ENCODE results near the gene BPIFB2.

The BPIFB2 gene

DNA sequence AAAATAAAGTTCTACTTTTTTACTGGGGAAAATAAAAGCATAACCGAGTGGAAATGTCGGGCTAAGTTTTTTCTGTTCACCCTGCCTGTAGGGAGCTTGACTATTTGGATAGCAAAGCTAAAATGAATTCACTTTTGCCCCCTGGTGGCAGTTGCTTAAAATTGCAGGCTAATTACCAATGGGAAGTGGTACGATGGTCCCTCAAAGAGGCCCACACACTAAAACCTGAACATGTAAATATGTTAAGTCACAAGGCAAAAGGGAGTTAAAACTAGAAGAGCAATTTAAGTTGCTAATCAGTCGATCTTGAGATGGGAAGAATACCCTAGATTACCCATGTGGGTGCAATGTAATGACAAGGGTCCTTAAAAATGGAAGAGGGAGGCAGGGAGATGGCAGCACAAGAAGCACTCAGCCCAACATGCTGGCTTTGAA, 2.4 kb upstream of the BPIFB2 start:
- TF ChIP-seq CREB1 (IDR thresholded peaks at IDR 0.05; ENCODE audit: low read depth) = no peak
- peak; percentile 54 for TF ChIP-seq RAD21 (IDR thresholded peaks at IDR 0.05; ENCODE audit: low read depth)
- TF ChIP-seq, protein P1, sequence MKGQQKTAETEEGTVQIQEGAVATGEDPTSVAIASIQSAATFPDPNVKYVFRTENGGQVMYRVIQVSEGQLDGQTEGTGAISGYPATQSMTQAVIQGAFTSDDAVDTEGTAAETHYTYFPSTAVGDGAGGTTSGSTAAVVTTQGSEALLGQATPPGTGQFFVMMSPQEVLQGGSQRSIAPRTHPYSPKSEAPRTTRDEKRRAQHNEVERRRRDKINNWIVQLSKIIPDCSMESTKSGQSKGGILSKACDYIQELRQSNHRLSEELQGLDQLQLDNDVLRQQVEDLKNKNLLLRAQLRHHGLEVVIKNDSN (IDR thresholded peaks at IDR 0.05) = no peak
- TF ChIP-seq, protein P2, sequence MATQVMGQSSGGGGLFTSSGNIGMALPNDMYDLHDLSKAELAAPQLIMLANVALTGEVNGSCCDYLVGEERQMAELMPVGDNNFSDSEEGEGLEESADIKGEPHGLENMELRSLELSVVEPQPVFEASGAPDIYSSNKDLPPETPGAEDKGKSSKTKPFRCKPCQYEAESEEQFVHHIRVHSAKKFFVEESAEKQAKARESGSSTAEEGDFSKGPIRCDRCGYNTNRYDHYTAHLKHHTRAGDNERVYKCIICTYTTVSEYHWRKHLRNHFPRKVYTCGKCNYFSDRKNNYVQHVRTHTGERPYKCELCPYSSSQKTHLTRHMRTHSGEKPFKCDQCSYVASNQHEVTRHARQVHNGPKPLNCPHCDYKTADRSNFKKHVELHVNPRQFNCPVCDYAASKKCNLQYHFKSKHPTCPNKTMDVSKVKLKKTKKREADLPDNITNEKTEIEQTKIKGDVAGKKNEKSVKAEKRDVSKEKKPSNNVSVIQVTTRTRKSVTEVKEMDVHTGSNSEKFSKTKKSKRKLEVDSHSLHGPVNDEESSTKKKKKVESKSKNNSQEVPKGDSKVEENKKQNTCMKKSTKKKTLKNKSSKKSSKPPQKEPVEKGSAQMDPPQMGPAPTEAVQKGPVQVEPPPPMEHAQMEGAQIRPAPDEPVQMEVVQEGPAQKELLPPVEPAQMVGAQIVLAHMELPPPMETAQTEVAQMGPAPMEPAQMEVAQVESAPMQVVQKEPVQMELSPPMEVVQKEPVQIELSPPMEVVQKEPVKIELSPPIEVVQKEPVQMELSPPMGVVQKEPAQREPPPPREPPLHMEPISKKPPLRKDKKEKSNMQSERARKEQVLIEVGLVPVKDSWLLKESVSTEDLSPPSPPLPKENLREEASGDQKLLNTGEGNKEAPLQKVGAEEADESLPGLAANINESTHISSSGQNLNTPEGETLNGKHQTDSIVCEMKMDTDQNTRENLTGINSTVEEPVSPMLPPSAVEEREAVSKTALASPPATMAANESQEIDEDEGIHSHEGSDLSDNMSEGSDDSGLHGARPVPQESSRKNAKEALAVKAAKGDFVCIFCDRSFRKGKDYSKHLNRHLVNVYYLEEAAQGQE (IDR thresholded peaks at IDR 0.05; ENCODE audit: low read depth) = no peak

DNA sequence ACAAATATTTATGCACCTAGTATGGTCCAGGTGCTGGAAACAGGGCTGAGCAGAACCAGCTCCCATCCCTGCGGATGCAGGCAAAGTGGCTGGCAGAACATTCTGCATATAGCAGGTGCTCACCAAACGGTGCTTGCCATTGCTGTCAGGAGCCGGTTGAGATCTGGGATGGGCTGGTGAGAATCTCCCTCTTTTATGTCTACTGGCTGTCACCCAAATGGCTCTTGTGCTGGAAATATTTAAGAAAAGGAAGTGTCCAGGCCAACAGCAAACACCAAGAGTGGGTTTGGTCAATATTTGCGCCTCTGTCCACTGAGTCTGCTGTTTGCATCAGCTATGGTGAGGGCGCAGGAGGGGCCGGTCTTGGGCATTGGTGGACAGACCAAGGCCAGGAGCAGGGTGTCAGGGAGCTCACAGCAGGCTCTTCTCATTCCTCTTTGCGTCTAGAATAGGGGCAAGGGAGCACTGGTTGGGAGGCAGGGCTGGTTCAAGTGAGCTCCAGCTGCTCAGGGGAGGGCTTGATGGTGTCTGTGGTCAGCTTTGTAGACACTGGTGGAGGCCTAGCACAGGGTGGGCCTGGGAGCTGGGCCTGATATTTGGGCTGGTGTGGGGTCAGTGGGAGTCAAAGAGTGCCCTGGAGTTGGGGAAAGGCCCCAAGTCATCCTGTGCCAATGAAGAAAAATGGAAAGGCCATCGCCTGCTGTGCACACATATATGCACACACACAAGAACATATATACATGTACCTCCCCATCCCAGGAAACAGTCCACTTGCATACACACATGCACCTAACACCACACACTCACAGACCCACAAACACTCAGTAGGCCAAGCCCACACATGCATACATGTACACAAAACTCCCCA, 1.4 kb upstream of the BPIFB2 start:
- TF ChIP-seq TAF1 (IDR thresholded peaks at IDR 0.05; ENCODE audit: low read depth) (no peak), CREB1 (IDR thresholded peaks at IDR 0.05; ENCODE audit: low read depth) (no peak), ZBTB7A (IDR thresholded peaks at IDR 0.05; ENCODE audit: low read depth) (no peak), NFIC (IDR thresholded peaks at IDR 0.05) (no peak), YY1 (IDR thresholded peaks at IDR 0.05; ENCODE audit: low read depth) (no peak), EP300 (IDR thresholded peaks at IDR 0.05; ENCODE audit: borderline replicate concordance) (no peak), RAD21 (IDR thresholded peaks at IDR 0.05; ENCODE audit: low read depth) (no peak)
- TF ChIP-seq, protein P1 (IDR thresholded peaks at IDR 0.05) = no peak
- TF ChIP-seq, protein P3, sequence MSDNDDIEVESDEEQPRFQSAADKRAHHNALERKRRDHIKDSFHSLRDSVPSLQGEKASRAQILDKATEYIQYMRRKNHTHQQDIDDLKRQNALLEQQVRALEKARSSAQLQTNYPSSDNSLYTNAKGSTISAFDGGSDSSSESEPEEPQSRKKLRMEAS (IDR thresholded peaks at IDR 0.05) = no peak

DNA sequence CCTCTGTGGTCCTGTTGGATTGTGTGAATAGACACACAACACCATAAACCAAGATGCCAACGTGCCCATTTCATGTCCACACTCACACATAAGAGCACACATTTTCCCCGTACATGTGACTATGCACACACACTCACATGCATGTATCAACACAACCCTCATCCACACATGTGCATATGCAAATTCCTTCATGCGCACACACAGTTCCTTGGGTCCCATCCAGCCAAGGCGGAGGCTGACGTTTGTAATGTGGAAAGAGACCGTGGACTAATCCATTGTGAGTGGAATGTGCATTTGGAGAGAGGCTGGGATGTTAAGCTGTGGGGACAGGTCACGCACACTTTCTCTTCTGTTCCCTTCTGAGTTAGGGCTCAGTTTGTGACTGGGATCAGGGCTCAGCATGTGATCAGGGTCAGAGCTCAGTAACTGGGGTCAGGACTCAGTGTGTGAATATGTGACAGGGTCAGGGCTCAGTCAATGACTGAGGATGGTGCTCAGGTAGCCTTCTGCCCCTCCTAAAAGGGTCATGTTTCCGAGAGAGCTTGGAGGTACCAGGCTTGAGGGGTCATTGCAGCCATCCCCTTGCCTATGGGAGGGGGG, 628 bp upstream of the BPIFB2 start:
- TF ChIP-seq, protein P3 (IDR thresholded peaks at IDR 0.05) = no peak
- no peak for TF ChIP-seq CREB1 (IDR thresholded peaks at IDR 0.05; ENCODE audit: low read depth)
- TF ChIP-seq TAF1 (IDR thresholded peaks at IDR 0.05; ENCODE audit: low read depth) = no peak
- TF ChIP-seq, protein P2 (IDR thresholded peaks at IDR 0.05; ENCODE audit: low read depth) = no peak
- no peak for TF ChIP-seq EP300 (IDR thresholded peaks at IDR 0.05; ENCODE audit: borderline replicate concordance)
- no peak for TF ChIP-seq TCF12 (IDR thresholded peaks at IDR 0.05; ENCODE audit: low read depth)
- no peak for TF ChIP-seq TEAD4 (IDR thresholded peaks at IDR 0.05)
- TF ChIP-seq, protein P1 (IDR thresholded peaks at IDR 0.05) = no peak
- TF ChIP-seq RAD21 (IDR thresholded peaks at IDR 0.05; ENCODE audit: low read depth) = no peak
- no peak for TF ChIP-seq NFIC (IDR thresholded peaks at IDR 0.05)
- TF ChIP-seq CEBPB (IDR thresholded peaks at IDR 0.05) = no peak
- no peak for TF ChIP-seq EGR1 (IDR thresholded peaks at IDR 0.05)
- no peak for TF ChIP-seq YY1 (IDR thresholded peaks at IDR 0.05; ENCODE audit: low read depth)
- no peak for TF ChIP-seq FOXM1 (IDR thresholded peaks at IDR 0.05; ENCODE audit: borderline replicate concordance, low read depth)
- TF ChIP-seq ZBTB7A (IDR thresholded peaks at IDR 0.05; ENCODE audit: low read depth) = no peak

DNA sequence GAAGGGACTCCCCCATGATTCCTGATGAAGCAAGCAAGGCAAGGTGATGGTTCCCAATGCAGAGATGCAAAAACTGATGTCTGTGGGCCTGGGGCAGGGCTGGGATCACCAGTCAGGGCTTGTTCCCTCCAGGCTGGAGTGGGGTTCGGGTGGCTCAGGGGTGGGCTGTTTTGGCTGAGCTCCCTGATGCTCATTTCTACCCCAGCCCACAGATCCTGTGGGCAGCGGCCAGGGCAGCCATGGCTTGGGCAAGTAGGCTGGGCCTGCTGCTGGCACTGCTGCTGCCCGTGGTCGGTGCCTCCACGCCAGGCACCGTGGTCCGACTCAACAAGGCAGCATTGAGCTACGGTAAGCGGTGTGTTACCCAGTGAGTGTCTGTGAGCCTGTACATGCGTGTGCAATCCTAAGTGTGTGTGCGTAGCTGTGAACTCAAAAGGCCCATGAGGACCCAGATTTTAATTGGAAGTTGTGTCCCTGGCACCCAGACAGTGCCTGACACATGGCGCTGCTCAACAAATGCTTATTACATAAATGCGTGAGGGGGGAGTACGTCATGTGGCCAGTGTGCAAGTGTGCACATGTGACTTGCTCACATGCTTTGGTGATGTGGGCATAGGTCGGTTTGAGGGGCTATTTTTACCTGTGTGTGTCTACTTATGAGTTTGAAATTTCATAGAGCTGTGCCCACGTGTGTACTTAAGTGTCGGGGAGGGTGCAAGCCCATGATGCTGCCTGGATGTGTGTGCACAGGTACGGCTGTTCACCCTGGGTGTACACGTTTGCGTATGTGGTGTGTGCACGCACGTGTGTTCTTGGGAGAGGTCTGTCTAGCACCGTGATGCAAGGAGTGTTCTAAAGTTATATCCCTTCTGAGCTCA, 1.1 kb downstream of the BPIFB2 start:
- TF ChIP-seq YY1 (IDR thresholded peaks at IDR 0.05; ENCODE audit: low read depth) (no peak), TEAD4 (IDR thresholded peaks at IDR 0.05) (no peak), TAF1 (IDR thresholded peaks at IDR 0.05; ENCODE audit: low read depth) (no peak), ZBTB7A (IDR thresholded peaks at IDR 0.05; ENCODE audit: low read depth) (no peak), CEBPB (IDR thresholded peaks at IDR 0.05) (no peak), RAD21 (IDR thresholded peaks at IDR 0.05; ENCODE audit: low read depth) (no peak), EGR1 (IDR thresholded peaks at IDR 0.05) (no peak), NFIC (IDR thresholded peaks at IDR 0.05) (no peak), FOXM1 (IDR thresholded peaks at IDR 0.05; ENCODE audit: borderline replicate concordance, low read depth) (no peak), EP300 (IDR thresholded peaks at IDR 0.05; ENCODE audit: borderline replicate concordance) (no peak)
- TF ChIP-seq, protein P1 (IDR thresholded peaks at IDR 0.05) = no peak
- TF ChIP-seq, protein P2 (IDR thresholded peaks at IDR 0.05; ENCODE audit: low read depth) = no peak
- TF ChIP-seq, protein P3 (IDR thresholded peaks at IDR 0.05) = no peak

All from Ishikawa (cell line).